ENCODE data around the gene VDAC2. TPM values are rescaled to one million over a fixed set of nuclear protein-coding genes. Genes with fewer than 3 reads are reported as not detected.
A peak's percentile ranks its signal among the peaks of the same experiment; 100 is the strongest.

VDAC2 gene
- total RNA-seq, 4 donors from 2014 or later = 111 to 196 (median 146) TPM

GRCh38 chr10:75228278-75228677 lies 17.7 kb downstream of the VDAC2 start:
- 90% methylated on average over 3 of the region's 3 CpGs for whole genome bisulfite sequencing
- peak; percentile 33 to 44 for DNase-seq (ENCODE audit: low spot score in 2 of 2)
- H3K36me3 ChIP-seq = peaks cover 35% of the 10 kb centered on the region

GRCh38 chr10:75228834-75229233 lies 18.2 kb downstream of the VDAC2 start:
- no peak overlapping the region for H3K4me3 ChIP-seq
- H3K27ac ChIP-seq = no peak overlapping the region
- 36% methylated on average over 4 of the region's 4 CpGs for WGBS
- peak; percentile 32 to 67 for DNase-seq (ENCODE audit: low spot score in 2 of 2)
- H3K4me1 ChIP-seq = peaks cover 57% of the 10 kb centered on the region
- H3K9me3 ChIP-seq = no peaks in the 10 kb centered on the region
- TF ChIP-seq EP300 (IDR thresholded peaks at IDR 0.05) (no peak), POLR2A (IDR thresholded peaks at IDR 0.05) (no peak), POLR2AphosphoS5 (IDR thresholded peaks at IDR 0.05) (no peak), CTCF (IDR thresholded peaks at IDR 0.05) (no peak)
- peaks cover 33% of the 10 kb centered on the region for H3K36me3 ChIP-seq
- no peaks in the 10 kb centered on the region for H3K27me3 ChIP-seq

More at GRCh38 chr10:75228278-75228677, 17.7 kb downstream of the VDAC2 start:
- Histone ChIP-seq H3K4me3 (no peak overlapping the region), H3K27me3 (no peaks in the 10 kb centered on the region), H3K27ac (no peak overlapping the region), H3K4me1 (peaks cover 56% of the 10 kb centered on the region), H3K9me3 (no peaks in the 10 kb centered on the region)
- TF ChIP-seq POLR2A (IDR thresholded peaks at IDR 0.05) (no peak), EP300 (IDR thresholded peaks at IDR 0.05) (no peak), POLR2AphosphoS5 (IDR thresholded peaks at IDR 0.05) (no peak), CTCF (IDR thresholded peaks at IDR 0.05) (no peak)

- H3K36me3 ChIP-seq = peaks cover 28% of the 10 kb centered on the region
- H3K27me3 ChIP-seq = no peaks in the 10 kb centered on the region
- no peak overlapping the region for H3K4me3 ChIP-seq
- no peak for DNase-seq (ENCODE audit: low spot score in 2 of 2)
- TF ChIP-seq POLR2A (IDR thresholded peaks at IDR 0.05) (no peak), POLR2AphosphoS5 (IDR thresholded peaks at IDR 0.05) (no peak), EP300 (IDR thresholded peaks at IDR 0.05) (no peak), CTCF (IDR thresholded peaks at IDR 0.05) (no peak)
- H3K9me3 ChIP-seq = no peaks in the 10 kb centered on the region
- H3K27ac ChIP-seq = no peak overlapping the region
- H3K4me1 ChIP-seq = peaks cover 53% of the 10 kb centered on the region
- WGBS = 66% methylated on average over 3 of the region's 3 CpGs
Measured at GRCh38 chr10:75229971-75230370, 19.4 kb downstream of the VDAC2 start.

DNA sequence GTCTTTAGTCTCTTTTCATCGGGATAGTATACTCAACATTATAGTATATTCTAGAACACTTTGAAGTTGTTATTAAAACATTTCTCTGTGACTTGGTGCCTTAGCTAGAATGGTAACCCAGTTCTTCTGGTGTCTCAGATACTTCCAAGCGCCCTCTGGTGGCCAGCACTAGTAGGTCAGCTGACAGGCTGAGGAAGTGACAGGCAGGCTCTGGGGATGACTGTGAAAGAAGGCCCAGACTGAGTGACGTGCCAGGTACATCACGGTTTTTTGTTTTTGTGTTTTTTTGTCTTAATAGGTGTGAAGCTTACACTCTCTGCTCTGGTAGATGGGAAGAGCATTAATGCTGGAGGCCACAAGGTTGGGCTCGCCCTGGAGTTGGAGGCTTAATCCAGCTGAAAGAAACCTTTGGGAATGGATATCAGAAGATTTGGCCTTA lies 20.0 kb downstream of the VDAC2 start:
- 29% methylated on average over 5 of the region's 5 CpGs for WGBS
- Histone ChIP-seq H3K9me3 (no peaks in the 10 kb centered on the region), H3K36me3 (peaks cover 28% of the 10 kb centered on the region), H3K4me3 (no peak overlapping the region), H3K27me3 (no peaks in the 10 kb centered on the region), H3K27ac (no peak overlapping the region), H3K4me1 (peaks cover 53% of the 10 kb centered on the region)
- DNase-seq (ENCODE audit: low spot score in 2 of 2) = peak; percentile 94 to 96
- TF ChIP-seq POLR2A (IDR thresholded peaks at IDR 0.05) = no peak
- TF ChIP-seq CTCF (IDR thresholded peaks at IDR 0.05) = peak; percentile 83 to 94
- no peak for TF ChIP-seq EP300 (IDR thresholded peaks at IDR 0.05)
- no peak for TF ChIP-seq POLR2AphosphoS5 (IDR thresholded peaks at IDR 0.05)

DNA sequence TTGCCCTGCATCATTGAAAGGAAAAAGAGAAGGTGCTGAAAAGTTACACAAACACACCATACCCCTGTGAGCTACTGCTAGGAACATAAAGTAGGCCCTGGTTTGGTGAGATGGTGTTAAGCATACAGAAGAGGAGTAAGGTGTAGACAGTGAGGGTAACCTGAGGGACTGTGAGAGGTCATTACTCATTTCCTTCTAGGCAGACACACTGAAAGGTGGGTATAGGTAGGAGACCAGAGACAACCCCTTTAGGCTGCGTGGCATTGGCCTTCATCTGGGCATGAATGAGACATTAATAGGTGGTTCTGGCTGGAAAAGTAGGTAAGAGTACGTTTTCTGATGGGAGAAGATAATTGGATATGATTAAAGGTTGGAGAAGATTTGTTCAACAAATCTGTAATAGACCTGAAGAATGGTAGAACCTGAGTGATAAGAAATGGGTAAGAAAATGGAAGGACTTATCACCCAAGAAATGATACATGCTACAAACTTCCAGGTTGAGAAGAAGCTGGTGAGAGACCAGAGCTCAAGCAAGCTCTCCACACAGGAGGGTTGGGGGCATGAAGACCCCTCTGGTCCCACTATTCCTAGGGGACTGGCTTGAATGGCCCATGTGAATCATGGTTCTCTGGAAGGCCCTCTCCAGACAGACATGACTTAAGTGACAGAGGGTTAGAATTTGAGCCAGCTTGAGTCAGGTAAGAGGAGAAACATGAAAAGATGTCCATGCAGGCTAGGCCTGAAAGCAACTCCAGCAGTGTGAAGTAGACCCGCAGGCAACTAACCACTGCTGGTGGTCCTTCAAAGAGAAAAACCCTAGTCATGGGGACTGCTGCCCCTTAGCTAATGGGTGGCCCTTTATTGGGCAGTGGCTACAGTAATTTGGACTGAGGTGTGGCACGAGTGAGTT lies 21.3 kb downstream of the VDAC2 start:
- H3K27ac ChIP-seq = no peak overlapping the region

More for the DNA sequence above, 21.3 kb downstream of the VDAC2 start:
- peaks cover 45% of the 10 kb centered on the region for H3K4me1 ChIP-seq
- H3K27me3 ChIP-seq = no peaks in the 10 kb centered on the region
- 78% methylated on average over 4 of the region's 4 CpGs for WGBS
- TF ChIP-seq CTCF (IDR thresholded peaks at IDR 0.05) (no peak), EP300 (IDR thresholded peaks at IDR 0.05) (no peak), POLR2A (IDR thresholded peaks at IDR 0.05) (no peak), POLR2AphosphoS5 (IDR thresholded peaks at IDR 0.05) (no peak)
- H3K9me3 ChIP-seq = no peaks in the 10 kb centered on the region
- no peak overlapping the region for H3K4me3 ChIP-seq
- peaks cover 28% of the 10 kb centered on the region for H3K36me3 ChIP-seq
- peak; percentile 23 to 30 for DNase-seq (ENCODE audit: low spot score in 2 of 2)
